ENCODE data around the gene FOXA3. TPM values are rescaled to one million over a fixed set of nuclear protein-coding genes. Genes with fewer than 3 reads are reported as not detected.

FOXA3 gene
- total RNA-seq, 2 experiments from 2014 or later = 0.36 TPM; not detected in 1

DNA sequence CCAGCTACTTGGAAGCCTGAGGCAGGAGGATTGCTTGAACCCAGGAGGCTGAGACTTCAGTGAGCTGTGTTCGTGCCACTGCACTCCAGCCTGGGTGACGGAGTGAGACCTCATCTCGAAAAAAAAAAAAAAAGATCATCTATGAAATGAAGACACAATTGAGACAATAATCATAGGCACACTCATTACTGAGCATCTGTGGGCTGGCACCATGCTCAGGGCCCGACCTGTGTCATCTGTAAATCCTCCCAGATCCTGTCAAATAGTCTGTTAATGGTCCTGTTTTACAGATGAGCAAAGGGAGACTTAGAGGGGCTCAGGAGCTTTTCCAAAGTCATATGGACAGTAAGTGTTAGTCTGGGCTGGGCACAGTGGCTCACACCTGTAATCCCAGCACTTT lies 54.6 kb downstream of the FOXA3 start:
- Mint-ChIP-seq H3K4me1 (ENCODE audit: low read depth) (peaks cover 12% of the 10 kb centered on the region), H3K27me3 (peaks cover 9% of the 10 kb centered on the region), H3K36me3 (ENCODE audit: low read depth) (no peaks in the 10 kb centered on the region), H3K27ac (no peak overlapping the region), H3K9me3 (no peaks in the 10 kb centered on the region), H3K4me3 (no peak overlapping the region)
- no peak for DNase-seq
- no peak for ATAC-seq
- intact Hi-C loops (cut with micrococcal nuclease) = no loop called here
- TF ChIP-seq, protein P1, sequence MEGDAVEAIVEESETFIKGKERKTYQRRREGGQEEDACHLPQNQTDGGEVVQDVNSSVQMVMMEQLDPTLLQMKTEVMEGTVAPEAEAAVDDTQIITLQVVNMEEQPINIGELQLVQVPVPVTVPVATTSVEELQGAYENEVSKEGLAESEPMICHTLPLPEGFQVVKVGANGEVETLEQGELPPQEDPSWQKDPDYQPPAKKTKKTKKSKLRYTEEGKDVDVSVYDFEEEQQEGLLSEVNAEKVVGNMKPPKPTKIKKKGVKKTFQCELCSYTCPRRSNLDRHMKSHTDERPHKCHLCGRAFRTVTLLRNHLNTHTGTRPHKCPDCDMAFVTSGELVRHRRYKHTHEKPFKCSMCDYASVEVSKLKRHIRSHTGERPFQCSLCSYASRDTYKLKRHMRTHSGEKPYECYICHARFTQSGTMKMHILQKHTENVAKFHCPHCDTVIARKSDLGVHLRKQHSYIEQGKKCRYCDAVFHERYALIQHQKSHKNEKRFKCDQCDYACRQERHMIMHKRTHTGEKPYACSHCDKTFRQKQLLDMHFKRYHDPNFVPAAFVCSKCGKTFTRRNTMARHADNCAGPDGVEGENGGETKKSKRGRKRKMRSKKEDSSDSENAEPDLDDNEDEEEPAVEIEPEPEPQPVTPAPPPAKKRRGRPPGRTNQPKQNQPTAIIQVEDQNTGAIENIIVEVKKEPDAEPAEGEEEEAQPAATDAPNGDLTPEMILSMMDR (IDR thresholded peaks at IDR 0.05) = no peak
- ChIA-PET POLR2A (no interaction called here), CTCF (interaction anchor here (1.2 kb wide), 1 partner anchor 16 kb away, joined by 3 read pairs; the partner anchor contains the start of gene MYPOP)

DNA sequence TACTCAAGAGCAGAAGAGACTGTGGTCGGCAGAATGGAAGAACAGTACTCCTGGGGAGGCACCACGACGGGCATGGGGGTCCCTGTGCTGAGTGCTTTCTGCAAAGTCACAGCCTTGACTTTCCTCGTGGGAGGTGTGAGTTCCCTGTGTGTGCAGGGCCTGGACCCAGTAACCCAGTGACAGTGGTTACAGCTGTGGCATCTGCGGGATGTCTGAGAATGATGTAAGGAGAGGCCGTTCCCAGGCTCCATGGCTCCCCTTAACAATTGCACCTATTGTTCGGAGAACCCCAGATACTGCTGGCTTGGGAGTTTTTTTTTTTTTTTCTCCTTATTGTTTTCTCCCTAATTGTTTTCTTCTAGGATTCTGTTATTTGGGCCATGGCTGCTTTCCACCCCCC lies 55.6 kb downstream of the FOXA3 start:
- CTCF ChIA-PET = interaction anchor here (1.2 kb wide), 1 partner anchor 17 kb away, joined by 3 read pairs; the partner anchor contains the start of gene MYPOP
- no peak for ATAC-seq

DNA sequence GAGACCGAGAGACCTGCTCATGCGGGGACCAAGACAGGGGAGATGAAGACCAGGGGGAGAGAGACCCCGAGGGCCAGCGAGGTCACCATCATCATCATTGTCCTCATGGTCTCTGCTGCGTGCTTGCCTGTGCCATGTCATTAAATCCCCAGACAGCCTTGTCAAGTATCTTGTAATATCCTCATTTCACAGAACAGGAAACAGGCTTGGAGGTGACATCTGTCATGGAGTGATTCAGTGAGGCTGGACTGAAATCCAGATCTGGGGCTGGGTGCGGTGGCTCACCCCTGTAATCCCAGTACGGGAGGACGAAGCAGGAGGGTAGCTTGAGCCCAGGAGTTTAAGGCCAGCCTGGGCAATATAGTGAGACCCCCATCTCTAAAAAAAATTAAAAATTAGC lies 56.3 kb downstream of the FOXA3 start:
- CTCF ChIA-PET = no interaction called here
- H3K27ac Mint-ChIP-seq = no peak overlapping the region
- H3K36me3 Mint-ChIP-seq (ENCODE audit: low read depth) = no peaks in the 10 kb centered on the region
- TF ChIP-seq, protein P1 (IDR thresholded peaks at IDR 0.05) = no peak
- DNase-seq (peak; percentile 32), ATAC-seq (peak; percentile 50)
- peaks cover 12% of the 10 kb centered on the region for H3K4me1 Mint-ChIP-seq (ENCODE audit: low read depth)
- POLR2A ChIA-PET = interaction anchor here (1.6 kb wide), 1 partner anchor 18 kb away, joined by 7 read pairs; the partner anchor contains the start of gene MYPOP
- no peak overlapping the region for H3K4me3 Mint-ChIP-seq
- intact Hi-C loops (cut with micrococcal nuclease) = no loop called here
- no peaks in the 10 kb centered on the region for H3K9me3 Mint-ChIP-seq
- peaks cover 7% of the 10 kb centered on the region for H3K27me3 Mint-ChIP-seq

More for the DNA sequence above, 55.6 kb downstream of the FOXA3 start:
- no peak overlapping the region for H3K4me3 Mint-ChIP-seq
- POLR2A ChIA-PET = interaction anchor here (1.6 kb wide), 1 partner anchor 17 kb away, joined by 7 read pairs; the partner anchor contains the start of gene MYPOP
- H3K27ac Mint-ChIP-seq = no peak overlapping the region
- H3K4me1 Mint-ChIP-seq (ENCODE audit: low read depth) = peaks cover 12% of the 10 kb centered on the region
- peaks cover 9% of the 10 kb centered on the region for H3K27me3 Mint-ChIP-seq
- H3K36me3 Mint-ChIP-seq (ENCODE audit: low read depth) = no peaks in the 10 kb centered on the region
- DNase-seq = peak; percentile 22
- intact Hi-C loops (cut with micrococcal nuclease) = no loop called here
- no peaks in the 10 kb centered on the region for H3K9me3 Mint-ChIP-seq
- TF ChIP-seq, protein P1 (IDR thresholded peaks at IDR 0.05) = no peak

DNA sequence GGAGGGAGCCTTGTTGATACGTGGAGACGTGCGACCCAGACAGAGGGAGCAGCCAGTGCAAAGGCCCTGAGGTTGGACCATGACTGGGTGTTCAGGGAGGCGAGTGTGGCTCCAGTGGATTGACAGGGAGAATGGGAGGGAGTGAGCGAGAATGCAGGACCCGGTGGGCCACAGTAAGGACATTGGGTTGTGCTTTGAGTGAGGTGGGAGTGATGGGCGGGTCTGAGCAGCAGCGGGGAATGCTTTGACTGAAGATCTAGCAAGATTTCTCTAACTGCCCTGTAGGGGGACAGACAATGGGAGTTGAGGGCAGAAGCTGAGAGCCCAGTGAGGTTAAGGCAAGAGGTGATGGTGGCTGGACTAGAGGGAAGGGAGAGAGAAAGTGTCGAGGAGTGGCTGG lies 58.2 kb downstream of the FOXA3 start:
- no peaks in the 10 kb centered on the region for H3K36me3 Mint-ChIP-seq (ENCODE audit: low read depth)
- intact Hi-C loops (cut with micrococcal nuclease) = no loop called here
- ChIA-PET POLR2A (no interaction called here), CTCF (no interaction called here)
- H3K4me1 Mint-ChIP-seq (ENCODE audit: low read depth) = peaks cover 12% of the 10 kb centered on the region
- TF ChIP-seq, protein P1 (IDR thresholded peaks at IDR 0.05) = no peak
- no peaks in the 10 kb centered on the region for H3K9me3 Mint-ChIP-seq
- DNase-seq (peak; percentile 27), ATAC-seq (peak; percentile 31)
- H3K4me3 Mint-ChIP-seq = no peak overlapping the region
- no peak overlapping the region for H3K27ac Mint-ChIP-seq
- peaks cover 3% of the 10 kb centered on the region for H3K27me3 Mint-ChIP-seq

Other genes with a start within 250 kb of the FOXA3 start
- gene EML2, start 224.9 kb upstream of the FOXA3 start, total RNA-seq = 100 to 1,000 TPM; 103 to 113 TPM
- 1 to 10 TPM; 5.9 to 6.8 TPM for gene GIPR, start 196.1 kb upstream of the FOXA3 start, total RNA-seq
- 100 to 1,000 TPM; 918 to 967 TPM for gene SNRPD2, start 172.4 kb upstream of the FOXA3 start, total RNA-seq
- 10 to 100 TPM; 31.6 to 31.7 TPM for gene QPCTL, start 171.7 kb upstream of the FOXA3 start, total RNA-seq
- gene FBXO46, start 133.4 kb upstream of the FOXA3 start, total RNA-seq = 10 to 100 TPM; 28.6 to 34.7 TPM
- gene MEIOSIN, start 130.9 kb upstream of the FOXA3 start, total RNA-seq = not detected
- 1 to 10 TPM in 1 of 2 experiments, under 1 TPM in 1; 0.97 to 1.5 TPM for gene SIX5, start 95.1 kb upstream of the FOXA3 start, total RNA-seq
- gene DMPK, start 81.8 kb upstream of the FOXA3 start, total RNA-seq = 1 to 10 TPM; 5.8 to 8.0 TPM
- 10 to 100 TPM; 23.5 to 26.0 TPM for gene DMWD, start 71.5 kb upstream of the FOXA3 start, total RNA-seq
- gene RSPH6A, start 49.0 kb upstream of the FOXA3 start, total RNA-seq = under 1 TPM; 0.41 to 0.63 TPM
- gene SYMPK, start 1.2 kb upstream of the FOXA3 start, total RNA-seq = 100 to 1,000 TPM in 1 of 2 experiments, 10 to 100 TPM in 1; 96.8 to 114 TPM
- gene IRF2BP1, start 21.8 kb downstream of the FOXA3 start, total RNA-seq = 10 to 100 TPM; 15.3 to 17.2 TPM
- gene MYPOP, start 38.3 kb downstream of the FOXA3 start, total RNA-seq = 1 to 10 TPM; 4.1 to 5.0 TPM
- gene NANOS2, start 50.5 kb downstream of the FOXA3 start, total RNA-seq = not detected
- gene NOVA2, start 109.5 kb downstream of the FOXA3 start, total RNA-seq = not detected
- gene CCDC61, start 131.1 kb downstream of the FOXA3 start, total RNA-seq = 10 to 100 TPM; 26.9 to 29.2 TPM
- gene PGLYRP1, start 158.7 kb downstream of the FOXA3 start, total RNA-seq = not detected
- not detected for gene IGFL4, start 176.7 kb downstream of the FOXA3 start, total RNA-seq